Activated naive CD8-positive, alpha-beta T cell (primary cell): ENCODE data around the gene SLC17A5.
"Not testable (repeated sequence)": the region's sequence is repeated elsewhere in the genome, so short reads cannot be mapped to it uniquely, and the experiment has no call there.

Source experiments
- H3K27ac Mint-ChIP-seq: one replicate; pipeline ENCODE4 v1.8.0; 2021; ENCODE audit warnings: mixed read lengths
- H3K27me3 Mint-ChIP-seq: one replicate; pipeline ENCODE4 v1.8.0; 2021; ENCODE audit warnings: mixed read lengths
- H3K36me3 Mint-ChIP-seq: one replicate; pipeline ENCODE4 v1.8.0; 2021; ENCODE audit warnings: mixed read lengths
- H3K4me1 Mint-ChIP-seq: one replicate; pipeline ENCODE4 v1.8.0; 2021; ENCODE audit warnings: low read depth, mixed read lengths
- H3K4me3 Mint-ChIP-seq: one replicate; pipeline ENCODE4 v1.8.0; 2021; ENCODE audit warnings: mild to moderate bottlenecking, mixed read lengths
- H3K9me3 Mint-ChIP-seq: one replicate; pipeline ENCODE4 v1.8.0; 2021; ENCODE audit warnings: low read depth, mixed read lengths

SLC17A5 gene

DNA sequence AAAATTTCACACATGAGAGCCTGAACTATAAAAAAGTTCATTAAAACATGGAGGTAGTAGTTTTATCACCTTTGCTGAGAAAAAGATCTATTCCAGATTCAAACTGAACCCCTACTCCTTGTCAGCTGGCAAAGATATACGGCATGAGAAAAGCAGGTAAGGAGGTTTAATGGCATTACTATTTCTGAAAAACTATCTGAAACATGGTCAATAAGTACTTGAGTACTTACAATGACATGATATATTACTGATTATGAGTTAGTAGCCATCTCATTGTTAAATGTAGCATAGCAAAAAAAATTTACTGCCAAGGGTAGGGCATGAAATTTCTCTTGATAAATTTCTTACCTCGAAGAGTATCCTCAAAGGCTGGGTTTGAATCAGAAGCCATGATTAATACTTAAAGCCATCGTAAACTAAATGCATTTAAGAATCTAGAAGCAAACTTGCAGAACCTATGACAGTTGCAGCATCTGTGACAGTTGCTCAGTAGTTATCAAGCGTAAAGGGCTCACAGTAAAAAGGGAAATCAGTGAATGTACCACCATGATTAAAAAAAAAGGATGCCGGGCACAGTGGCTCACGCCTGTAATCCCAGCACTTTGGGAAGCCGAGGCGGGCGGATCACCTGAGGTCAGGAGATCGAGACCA lies 8.7 kb downstream of the SLC17A5 start:
- no peaks in the 10 kb centered on the region for H3K27me3 Mint-ChIP-seq

GRCh38 chr6:73644030-73644429 lies 9.8 kb downstream of the SLC17A5 start:
- Mint-ChIP-seq H3K4me1 (peaks cover 15% of the 10 kb centered on the region), H3K36me3 (peaks cover 2% of the 10 kb centered on the region), H3K4me3 (peak overlapping the region; percentile 41), H3K9me3 (no peaks in the 10 kb centered on the region), H3K27ac (no peak overlapping the region), H3K27me3 (no peaks in the 10 kb centered on the region)

More for the DNA sequence above, 8.7 kb downstream of the SLC17A5 start:
- peaks cover 6% of the 10 kb centered on the region for H3K36me3 Mint-ChIP-seq
- no peaks in the 10 kb centered on the region for H3K9me3 Mint-ChIP-seq
- H3K4me3 Mint-ChIP-seq = peak overlapping the region; percentile 80
- H3K4me1 Mint-ChIP-seq = peaks cover 15% of the 10 kb centered on the region
- no peak overlapping the region for H3K27ac Mint-ChIP-seq

GRCh38 chr6:73642530-73642929 lies 11.3 kb downstream of the SLC17A5 start:
- H3K36me3 Mint-ChIP-seq = peaks cover 2% of the 10 kb centered on the region
- no peaks in the 10 kb centered on the region for H3K27me3 Mint-ChIP-seq
- H3K4me3 Mint-ChIP-seq = no peak overlapping the region
- peaks cover 15% of the 10 kb centered on the region for H3K4me1 Mint-ChIP-seq
- no peak overlapping the region for H3K27ac Mint-ChIP-seq
- no peaks in the 10 kb centered on the region for H3K9me3 Mint-ChIP-seq

DNA sequence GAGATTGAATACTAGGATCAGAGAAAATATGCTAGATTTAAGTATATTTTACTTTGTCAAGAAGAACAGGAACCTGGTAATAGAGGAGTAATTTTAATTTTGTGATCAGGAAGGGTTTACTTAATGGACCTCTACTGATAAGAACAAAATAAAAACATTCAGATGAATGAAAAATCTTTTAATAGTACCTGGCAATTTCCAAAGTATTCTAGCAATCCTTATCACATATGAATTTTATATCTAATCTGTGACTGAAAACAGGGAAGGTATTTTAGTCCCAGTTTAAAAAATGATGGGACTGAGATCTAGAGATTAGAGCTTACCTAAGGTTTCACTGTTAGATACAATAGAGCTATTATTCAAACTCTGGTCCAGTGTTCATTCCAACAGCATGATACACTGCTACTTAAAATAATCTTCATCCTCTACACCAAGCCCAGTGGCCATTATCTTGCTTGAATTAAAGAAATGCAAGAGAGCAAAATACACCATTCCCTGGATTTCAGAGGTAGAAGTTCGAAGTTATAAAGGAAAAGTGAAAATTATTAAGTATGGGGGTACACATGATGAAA lies 13.5 kb downstream of the SLC17A5 start:
- H3K27ac Mint-ChIP-seq = no peak overlapping the region
- H3K9me3 Mint-ChIP-seq = no peaks in the 10 kb centered on the region
- H3K4me1 Mint-ChIP-seq = peaks cover 2% of the 10 kb centered on the region
- peaks cover 7% of the 10 kb centered on the region for H3K36me3 Mint-ChIP-seq
- H3K27me3 Mint-ChIP-seq = no peaks in the 10 kb centered on the region
- no peak overlapping the region for H3K4me3 Mint-ChIP-seq

- Mint-ChIP-seq H3K9me3 (no peaks in the 10 kb centered on the region), H3K4me3 (no peak overlapping the region), H3K36me3 (peaks cover 7% of the 10 kb centered on the region), H3K27me3 (no peaks in the 10 kb centered on the region), H3K4me1 (no peaks in the 10 kb centered on the region), H3K27ac (no peak overlapping the region)
Measured at GRCh38 chr6:73639040-73639439, 14.8 kb downstream of the SLC17A5 start.

- Mint-ChIP-seq H3K4me1 (no peaks in the 10 kb centered on the region), H3K36me3 (peaks cover 7% of the 10 kb centered on the region), H3K27ac (no peak overlapping the region), H3K27me3 (no peaks in the 10 kb centered on the region), H3K9me3 (no peaks in the 10 kb centered on the region), H3K4me3 (no peak overlapping the region)
Measured at GRCh38 chr6:73637404-73637803, 16.4 kb downstream of the SLC17A5 start.

DNA sequence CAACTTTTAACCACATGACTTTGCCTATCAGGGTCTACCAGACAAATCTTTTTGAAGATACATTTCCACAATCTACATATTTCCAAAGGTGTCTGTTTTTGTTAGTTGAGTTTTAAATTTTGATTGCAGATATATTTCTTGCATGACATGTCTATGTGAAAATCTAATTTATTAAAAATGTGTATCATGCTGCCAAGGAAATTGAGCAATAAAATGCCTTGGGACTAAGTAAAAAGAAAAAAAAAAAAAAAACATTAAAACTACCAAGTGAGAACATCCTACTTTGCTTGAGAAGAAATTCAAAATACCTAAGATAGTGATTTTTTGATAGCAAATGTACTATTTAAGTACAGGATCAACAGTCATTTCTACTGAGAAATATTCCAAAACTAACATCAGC lies 17.7 kb downstream of the SLC17A5 start:
- H3K27me3 Mint-ChIP-seq = no peaks in the 10 kb centered on the region
- H3K9me3 Mint-ChIP-seq = no peaks in the 10 kb centered on the region
- H3K36me3 Mint-ChIP-seq = peaks cover 11% of the 10 kb centered on the region
- no peak overlapping the region for H3K4me3 Mint-ChIP-seq
- H3K27ac Mint-ChIP-seq = no peak overlapping the region
- H3K4me1 Mint-ChIP-seq = no peaks in the 10 kb centered on the region

- no peaks in the 10 kb centered on the region for H3K9me3 Mint-ChIP-seq
- H3K27ac Mint-ChIP-seq = no peak overlapping the region
- no peak overlapping the region for H3K4me3 Mint-ChIP-seq
- H3K36me3 Mint-ChIP-seq = peaks cover 9% of the 10 kb centered on the region
- no peaks in the 10 kb centered on the region for H3K27me3 Mint-ChIP-seq
- H3K4me1 Mint-ChIP-seq = no peaks in the 10 kb centered on the region
Measured at GRCh38 chr6:73632346-73632745, 21.4 kb downstream of the SLC17A5 start.

DNA sequence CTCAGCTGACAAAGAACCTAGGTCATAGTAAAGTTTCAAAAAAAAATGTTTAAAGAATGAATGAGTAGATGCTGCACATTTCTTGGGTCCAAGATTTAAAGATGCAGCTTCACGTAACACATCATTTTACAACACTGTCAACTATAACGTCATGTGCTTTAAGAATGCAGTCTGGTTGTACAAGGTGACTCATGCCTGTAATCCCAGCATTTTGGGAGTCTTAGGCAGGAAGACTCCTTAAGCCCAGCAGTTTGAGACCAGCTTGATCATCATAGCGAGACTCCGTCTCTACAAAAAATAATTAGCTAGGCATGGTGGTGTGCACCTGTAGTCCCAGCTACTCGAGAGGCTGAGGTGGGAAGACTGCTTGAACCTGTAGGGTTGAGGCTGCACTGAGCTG lies 21.9 kb downstream of the SLC17A5 start:
- Mint-ChIP-seq H3K4me3 (no peak overlapping the region), H3K27me3 (no peaks in the 10 kb centered on the region), H3K36me3 (peaks cover 9% of the 10 kb centered on the region), H3K27ac (no peak overlapping the region), H3K4me1 (no peaks in the 10 kb centered on the region), H3K9me3 (no peaks in the 10 kb centered on the region)

GRCh38 chr6:73630401-73630800 lies 23.4 kb downstream of the SLC17A5 start:
- Mint-ChIP-seq H3K27ac (no peak overlapping the region), H3K4me1 (peaks cover 7% of the 10 kb centered on the region), H3K36me3 (peaks cover 4% of the 10 kb centered on the region), H3K27me3 (no peaks in the 10 kb centered on the region), H3K9me3 (no peaks in the 10 kb centered on the region), H3K4me3 (no peak overlapping the region)

DNA sequence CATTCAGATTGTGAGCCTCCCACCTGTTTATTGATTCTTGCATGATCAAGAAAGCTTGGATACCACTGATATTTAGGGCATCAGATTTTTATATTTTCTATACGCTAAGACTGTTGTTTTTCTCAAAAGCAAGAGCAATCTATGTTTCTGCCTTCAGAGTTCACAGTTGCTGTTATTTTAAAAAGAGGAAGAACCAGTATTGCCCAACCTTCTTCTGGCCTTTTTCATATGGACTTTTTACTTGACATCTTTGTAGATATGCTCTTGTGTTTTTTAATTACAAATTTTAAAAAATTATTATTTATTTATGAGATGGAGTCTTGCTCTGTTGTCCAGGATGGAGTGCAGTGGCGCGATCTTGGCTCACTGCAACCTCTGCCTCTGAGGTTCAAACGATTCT lies 28.9 kb downstream of the SLC17A5 start:
- peaks cover 7% of the 10 kb centered on the region for H3K4me1 Mint-ChIP-seq
- no peak overlapping the region for H3K27ac Mint-ChIP-seq
- H3K4me3 Mint-ChIP-seq = no peak overlapping the region
- H3K36me3 Mint-ChIP-seq = peaks cover 2% of the 10 kb centered on the region
- no peaks in the 10 kb centered on the region for H3K27me3 Mint-ChIP-seq
- H3K9me3 Mint-ChIP-seq = no peaks in the 10 kb centered on the region

DNA sequence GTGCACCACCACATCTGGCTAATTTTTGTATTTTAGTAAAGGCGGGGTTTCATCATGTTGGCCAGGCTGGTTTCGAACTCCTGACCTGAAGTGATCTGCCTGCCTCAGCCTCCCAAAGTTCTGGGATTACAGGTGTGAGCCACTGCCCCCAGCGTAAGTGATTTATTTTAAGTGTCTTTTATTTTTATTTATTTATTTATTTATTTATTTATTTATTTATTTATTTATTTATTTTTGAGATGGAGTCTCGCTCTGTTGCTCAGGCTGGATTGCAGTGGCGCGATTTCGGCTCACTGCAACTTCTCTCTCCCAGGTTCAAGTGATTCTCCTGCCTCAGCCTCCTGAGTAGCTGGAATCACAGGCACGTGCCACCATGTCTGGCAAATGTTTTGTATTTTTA lies 30.3 kb downstream of the SLC17A5 start:
- not testable (repeated sequence) for H3K9me3 Mint-ChIP-seq, H3K27ac Mint-ChIP-seq, H3K36me3 Mint-ChIP-seq, H3K4me3 Mint-ChIP-seq, H3K4me1 Mint-ChIP-seq, H3K27me3 Mint-ChIP-seq

GRCh38 chr6:73618082-73618481 lies 35.7 kb downstream of the SLC17A5 start:
- not testable (repeated sequence) for H3K27me3 Mint-ChIP-seq, H3K27ac Mint-ChIP-seq, H3K4me3 Mint-ChIP-seq, H3K36me3 Mint-ChIP-seq, H3K9me3 Mint-ChIP-seq, H3K4me1 Mint-ChIP-seq

DNA sequence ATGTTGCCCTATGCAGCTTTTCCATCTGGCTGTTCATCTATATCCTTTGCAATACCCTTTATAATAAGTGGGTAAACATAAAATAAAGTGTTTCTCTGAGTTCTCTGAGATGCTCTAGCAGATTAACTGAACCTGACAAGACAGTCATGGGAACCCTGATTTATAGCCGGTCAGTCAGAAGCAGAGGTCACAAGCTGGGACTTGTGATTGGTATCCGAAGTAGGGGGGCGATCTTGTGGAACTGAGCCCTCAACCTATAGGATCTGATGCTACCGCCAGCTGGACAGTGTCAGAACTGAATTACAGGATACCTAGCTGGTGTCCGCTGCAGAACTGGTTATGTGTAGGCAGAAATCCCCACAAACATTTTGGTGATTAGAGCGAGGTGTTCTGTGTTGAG lies 39.0 kb downstream of the SLC17A5 start:
- peaks cover 4% of the 10 kb centered on the region for H3K36me3 Mint-ChIP-seq
- H3K4me1 Mint-ChIP-seq = peaks cover 5% of the 10 kb centered on the region
- H3K27ac Mint-ChIP-seq = no peak overlapping the region
- no peaks in the 10 kb centered on the region for H3K9me3 Mint-ChIP-seq
- no peak overlapping the region for H3K4me3 Mint-ChIP-seq
- H3K27me3 Mint-ChIP-seq = no peaks in the 10 kb centered on the region

DNA sequence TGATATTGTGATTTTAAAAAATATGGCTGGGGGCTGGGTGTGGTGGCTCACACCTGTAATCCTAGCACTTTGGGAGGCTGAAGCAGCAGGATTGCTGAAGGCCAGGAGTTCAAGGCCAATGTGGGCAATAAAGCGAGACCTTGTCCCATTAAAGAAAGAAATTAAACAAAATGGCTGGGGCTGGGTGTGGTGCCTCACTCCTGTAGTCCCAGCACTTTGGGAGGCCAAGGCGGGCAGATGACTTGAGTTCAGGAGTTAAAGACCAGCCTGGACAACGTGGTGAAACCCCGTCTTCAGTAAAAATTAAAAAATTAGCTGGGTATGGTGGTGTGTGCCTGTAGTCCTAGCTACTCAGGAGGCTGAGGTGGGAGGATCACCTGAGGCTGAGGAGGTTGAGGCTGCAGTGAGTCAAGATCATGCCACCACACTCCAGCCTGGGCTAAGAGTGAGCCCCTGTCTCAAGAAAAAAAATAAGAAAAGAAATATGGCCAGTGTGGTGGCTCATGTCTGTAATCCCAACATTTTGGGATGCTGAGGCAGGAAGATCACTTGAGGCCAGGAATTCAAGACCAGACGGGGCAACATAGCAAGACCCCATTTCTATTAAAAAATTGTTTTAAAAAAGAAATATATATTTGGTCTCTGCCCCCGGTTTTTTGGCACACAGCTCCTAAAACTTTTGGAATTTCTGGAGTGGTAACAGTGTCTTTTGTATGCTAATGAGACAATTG lies 39.8 kb downstream of the SLC17A5 start:
- Mint-ChIP-seq H3K4me3 (no peak overlapping the region), H3K36me3 (peaks cover 8% of the 10 kb centered on the region), H3K4me1 (peaks cover 5% of the 10 kb centered on the region), H3K27me3 (no peaks in the 10 kb centered on the region), H3K9me3 (no peaks in the 10 kb centered on the region), H3K27ac (no peak overlapping the region)
